ENCODE results near the gene FPR3.

DNA sequence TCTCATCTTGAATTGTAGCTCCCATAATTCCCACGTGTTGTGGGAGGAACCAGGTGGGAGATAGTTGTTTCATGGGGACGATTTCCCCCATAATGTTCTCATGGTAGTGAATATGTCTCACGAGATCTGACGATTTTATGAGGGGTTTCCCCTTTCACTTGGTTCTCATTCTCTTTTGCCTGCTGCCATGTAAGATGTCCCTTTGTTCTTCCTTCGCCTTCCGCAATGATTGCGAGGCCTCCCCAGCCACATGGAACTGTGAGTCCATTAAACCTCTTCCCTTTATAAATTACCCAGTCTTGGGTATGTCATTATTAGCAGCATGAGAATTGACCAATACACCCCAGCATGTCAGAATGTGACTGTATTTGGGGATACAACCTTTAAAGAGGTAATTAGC is 39.4 kb upstream of the FPR3 start:
- TF ChIP-seq, protein P1, sequence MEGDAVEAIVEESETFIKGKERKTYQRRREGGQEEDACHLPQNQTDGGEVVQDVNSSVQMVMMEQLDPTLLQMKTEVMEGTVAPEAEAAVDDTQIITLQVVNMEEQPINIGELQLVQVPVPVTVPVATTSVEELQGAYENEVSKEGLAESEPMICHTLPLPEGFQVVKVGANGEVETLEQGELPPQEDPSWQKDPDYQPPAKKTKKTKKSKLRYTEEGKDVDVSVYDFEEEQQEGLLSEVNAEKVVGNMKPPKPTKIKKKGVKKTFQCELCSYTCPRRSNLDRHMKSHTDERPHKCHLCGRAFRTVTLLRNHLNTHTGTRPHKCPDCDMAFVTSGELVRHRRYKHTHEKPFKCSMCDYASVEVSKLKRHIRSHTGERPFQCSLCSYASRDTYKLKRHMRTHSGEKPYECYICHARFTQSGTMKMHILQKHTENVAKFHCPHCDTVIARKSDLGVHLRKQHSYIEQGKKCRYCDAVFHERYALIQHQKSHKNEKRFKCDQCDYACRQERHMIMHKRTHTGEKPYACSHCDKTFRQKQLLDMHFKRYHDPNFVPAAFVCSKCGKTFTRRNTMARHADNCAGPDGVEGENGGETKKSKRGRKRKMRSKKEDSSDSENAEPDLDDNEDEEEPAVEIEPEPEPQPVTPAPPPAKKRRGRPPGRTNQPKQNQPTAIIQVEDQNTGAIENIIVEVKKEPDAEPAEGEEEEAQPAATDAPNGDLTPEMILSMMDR (IDR thresholded peaks at IDR 0.05): no peak
- no peak for TF ChIP-seq POLR2A (IDR thresholded peaks at IDR 0.05)

Data from transverse colon (tissue), 3 donors.